ENCODE measurements around the gene SPATA9. TPM values are rescaled to one million over a fixed set of nuclear protein-coding genes. Genes with fewer than 3 reads are reported as not detected.

The SPATA9 gene
- total RNA-seq, 6 experiments from 2014 or later: 0.17 to 0.73 (median 0.48) TPM

DNA sequence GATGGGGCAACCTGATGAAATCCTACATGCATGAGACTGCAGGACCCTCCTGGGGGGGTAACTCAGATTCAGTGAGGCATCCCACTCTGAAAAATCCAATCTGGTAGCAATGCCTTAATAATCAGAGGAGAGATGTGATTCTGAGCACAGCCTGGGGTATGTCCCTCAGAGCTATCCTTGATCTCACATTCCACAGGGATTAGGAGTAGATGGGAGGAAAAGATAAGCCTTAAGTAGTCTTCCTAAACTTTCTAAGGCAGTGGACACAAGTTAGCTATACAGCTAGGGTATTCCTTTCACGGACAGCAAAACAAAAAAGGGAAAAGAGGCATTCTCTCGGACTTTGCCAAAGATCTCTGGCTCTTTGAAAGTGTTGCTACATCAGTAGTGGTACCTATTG, 3.9 kb upstream of the SPATA9 start:
- Mint-ChIP-seq H3K4me1 (ENCODE audit: low read depth) (peaks cover 10% of the 10 kb centered on the region), H3K27ac (no peak overlapping the region), H3K36me3 (ENCODE audit: low read depth) (peaks cover 12% of the 10 kb centered on the region), H3K27me3 (ENCODE audit: insufficient read depth) (no peaks in the 10 kb centered on the region), H3K9me3 (no peaks in the 10 kb centered on the region), H3K4me3 (peak overlapping the region; percentile 19)
- TF ChIP-seq, protein P1, sequence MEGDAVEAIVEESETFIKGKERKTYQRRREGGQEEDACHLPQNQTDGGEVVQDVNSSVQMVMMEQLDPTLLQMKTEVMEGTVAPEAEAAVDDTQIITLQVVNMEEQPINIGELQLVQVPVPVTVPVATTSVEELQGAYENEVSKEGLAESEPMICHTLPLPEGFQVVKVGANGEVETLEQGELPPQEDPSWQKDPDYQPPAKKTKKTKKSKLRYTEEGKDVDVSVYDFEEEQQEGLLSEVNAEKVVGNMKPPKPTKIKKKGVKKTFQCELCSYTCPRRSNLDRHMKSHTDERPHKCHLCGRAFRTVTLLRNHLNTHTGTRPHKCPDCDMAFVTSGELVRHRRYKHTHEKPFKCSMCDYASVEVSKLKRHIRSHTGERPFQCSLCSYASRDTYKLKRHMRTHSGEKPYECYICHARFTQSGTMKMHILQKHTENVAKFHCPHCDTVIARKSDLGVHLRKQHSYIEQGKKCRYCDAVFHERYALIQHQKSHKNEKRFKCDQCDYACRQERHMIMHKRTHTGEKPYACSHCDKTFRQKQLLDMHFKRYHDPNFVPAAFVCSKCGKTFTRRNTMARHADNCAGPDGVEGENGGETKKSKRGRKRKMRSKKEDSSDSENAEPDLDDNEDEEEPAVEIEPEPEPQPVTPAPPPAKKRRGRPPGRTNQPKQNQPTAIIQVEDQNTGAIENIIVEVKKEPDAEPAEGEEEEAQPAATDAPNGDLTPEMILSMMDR (IDR thresholded peaks at IDR 0.05): no peak
- DNase-seq: peak; percentile 36

DNA sequence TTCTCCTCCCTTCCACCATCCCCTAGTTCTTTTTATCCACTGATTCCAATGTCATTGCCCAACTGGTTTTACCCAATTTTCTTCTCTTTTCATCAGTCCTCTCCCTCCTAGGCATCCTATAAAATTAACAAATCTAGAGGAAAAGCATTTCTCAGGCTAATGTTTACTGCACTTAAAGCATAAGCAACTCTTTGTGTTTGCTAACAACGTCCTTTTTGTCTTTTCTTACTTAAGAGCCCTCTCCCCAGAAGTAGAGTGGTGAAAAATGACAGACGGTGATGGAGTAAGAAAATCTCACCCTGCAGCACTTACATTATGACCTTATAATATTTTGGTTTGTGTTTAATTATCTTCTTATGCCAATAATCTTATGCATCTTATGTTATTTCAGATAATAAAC, 1.6 kb upstream of the SPATA9 start:
- H3K27ac Mint-ChIP-seq: no peak overlapping the region

DNA sequence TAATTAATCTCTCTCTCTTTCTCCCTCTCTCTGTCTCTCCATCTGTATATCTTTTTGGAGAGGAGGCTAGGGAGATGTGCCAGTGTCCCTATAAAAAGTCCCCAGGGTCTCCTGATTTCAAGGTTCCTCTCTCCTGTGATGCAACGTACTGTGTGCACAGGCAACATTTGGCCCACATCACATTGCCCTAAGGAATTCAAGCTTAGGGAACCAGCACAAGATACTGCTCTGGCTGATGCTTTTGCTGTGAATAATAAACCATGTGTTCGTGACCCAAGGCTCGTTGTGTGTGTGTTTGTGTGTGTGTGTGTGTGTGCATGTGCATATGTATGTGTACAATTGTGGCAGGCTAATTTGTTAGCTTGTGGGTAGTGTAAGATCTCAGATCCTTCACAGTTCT, 9.7 kb downstream of the SPATA9 start:
- Mint-ChIP-seq H3K36me3 (ENCODE audit: low read depth) (no peaks in the 10 kb centered on the region), H3K4me1 (ENCODE audit: low read depth) (peaks cover 41% of the 10 kb centered on the region), H3K4me3 (no peak overlapping the region), H3K27me3 (ENCODE audit: insufficient read depth) (no peaks in the 10 kb centered on the region), H3K9me3 (no peaks in the 10 kb centered on the region), H3K27ac (no peak overlapping the region; the same call in 1 of the 2 replicates)
- DNase-seq: peak; percentile 50
- TF ChIP-seq, protein P1 (IDR thresholded peaks at IDR 0.05): no peak

More for the DNA sequence above, 1.6 kb upstream of the SPATA9 start:
- no peaks in the 10 kb centered on the region for H3K9me3 Mint-ChIP-seq
- no peaks in the 10 kb centered on the region for H3K27me3 Mint-ChIP-seq (ENCODE audit: insufficient read depth)
- peaks cover 17% of the 10 kb centered on the region for H3K4me1 Mint-ChIP-seq (ENCODE audit: low read depth)
- peaks cover 11% of the 10 kb centered on the region; the same call in 1 of the 2 replicates for H3K36me3 Mint-ChIP-seq (ENCODE audit: low read depth)
- TF ChIP-seq, protein P1 (IDR thresholded peaks at IDR 0.05): no peak
- DNase-seq: no peak
- H3K4me3 Mint-ChIP-seq: no peak overlapping the region

DNA sequence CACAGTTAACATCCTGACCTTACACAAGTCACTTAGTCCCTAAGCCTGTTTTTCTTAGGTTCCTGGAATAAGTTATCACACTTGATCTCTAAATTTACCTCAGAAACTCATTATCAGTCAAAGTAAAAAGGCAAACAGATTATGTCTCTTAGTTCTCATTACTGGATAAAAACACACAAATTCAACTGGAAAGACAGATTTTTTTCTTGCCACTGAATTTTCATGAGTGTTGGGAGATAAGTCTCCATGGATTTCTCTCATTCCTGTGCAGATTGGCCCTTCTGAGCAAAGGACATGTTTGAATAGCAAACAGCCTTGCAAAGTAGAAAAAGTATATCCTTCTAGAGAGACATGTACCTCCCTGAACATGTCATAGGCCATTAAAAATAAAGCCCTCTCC, 10.2 kb downstream of the SPATA9 start:
- no peaks in the 10 kb centered on the region for H3K9me3 Mint-ChIP-seq
- no peaks in the 10 kb centered on the region for H3K36me3 Mint-ChIP-seq (ENCODE audit: low read depth)
- TF ChIP-seq, protein P1 (IDR thresholded peaks at IDR 0.05): no peak
- no peak overlapping the region for H3K4me3 Mint-ChIP-seq
- no peak for DNase-seq
- no peak overlapping the region for H3K27ac Mint-ChIP-seq
- peaks cover 41% of the 10 kb centered on the region for H3K4me1 Mint-ChIP-seq (ENCODE audit: low read depth)
- no peaks in the 10 kb centered on the region for H3K27me3 Mint-ChIP-seq (ENCODE audit: insufficient read depth)

DNA sequence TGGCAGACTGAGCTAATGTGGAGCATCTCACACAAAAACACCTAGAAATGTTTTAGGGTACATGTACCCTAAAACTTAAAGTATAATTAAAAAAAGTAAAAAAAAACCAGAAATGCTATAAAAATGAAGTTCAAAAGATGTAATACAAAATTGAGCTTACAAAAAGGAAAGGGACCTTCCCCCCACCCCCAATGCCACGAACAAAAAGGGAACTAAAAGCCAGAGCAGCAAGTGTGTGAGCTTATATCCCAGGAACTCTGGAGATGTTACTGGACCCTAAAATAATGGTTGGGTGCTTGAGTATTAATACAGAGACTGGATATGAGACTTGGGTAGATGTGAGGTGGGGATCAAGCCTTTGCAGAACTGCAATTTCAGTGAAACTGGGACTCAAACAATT, 11.0 kb downstream of the SPATA9 start:
- Mint-ChIP-seq H3K27ac (no peak overlapping the region), H3K4me1 (ENCODE audit: low read depth) (peaks cover 41% of the 10 kb centered on the region), H3K27me3 (ENCODE audit: insufficient read depth) (no peaks in the 10 kb centered on the region), H3K9me3 (no peaks in the 10 kb centered on the region), H3K36me3 (ENCODE audit: low read depth) (no peaks in the 10 kb centered on the region), H3K4me3 (no peak overlapping the region)
- TF ChIP-seq, protein P1 (IDR thresholded peaks at IDR 0.05): no peak
- DNase-seq: no peak

DNA sequence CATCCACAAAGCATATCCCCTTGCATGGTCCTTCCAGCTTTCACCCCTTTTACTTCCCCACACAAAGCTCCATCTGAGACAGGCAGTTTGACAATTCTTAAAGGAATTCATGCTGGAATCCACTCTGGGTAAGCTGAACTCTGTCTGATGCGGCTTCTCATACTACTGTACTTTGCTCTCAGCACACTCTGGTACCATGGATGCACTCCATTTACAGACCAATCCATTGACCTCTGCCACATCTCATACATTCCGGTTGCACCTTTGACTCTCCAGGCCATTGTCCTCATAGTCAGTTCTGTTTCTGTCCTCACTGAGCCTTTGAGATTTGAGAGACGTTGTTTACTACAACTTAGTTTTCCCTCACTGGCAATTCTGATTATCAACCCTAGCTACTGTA, 12.2 kb downstream of the SPATA9 start:
- TF ChIP-seq, protein P1 (IDR thresholded peaks at IDR 0.05): no peak
- Mint-ChIP-seq H3K9me3 (no peaks in the 10 kb centered on the region), H3K4me3 (no peak overlapping the region), H3K36me3 (ENCODE audit: low read depth) (no peaks in the 10 kb centered on the region), H3K4me1 (ENCODE audit: low read depth) (peaks cover 41% of the 10 kb centered on the region), H3K27ac (no peak overlapping the region), H3K27me3 (ENCODE audit: insufficient read depth) (no peaks in the 10 kb centered on the region)
- no peak for DNase-seq
